ENCODE data around the gene SLC26A11.

DNA sequence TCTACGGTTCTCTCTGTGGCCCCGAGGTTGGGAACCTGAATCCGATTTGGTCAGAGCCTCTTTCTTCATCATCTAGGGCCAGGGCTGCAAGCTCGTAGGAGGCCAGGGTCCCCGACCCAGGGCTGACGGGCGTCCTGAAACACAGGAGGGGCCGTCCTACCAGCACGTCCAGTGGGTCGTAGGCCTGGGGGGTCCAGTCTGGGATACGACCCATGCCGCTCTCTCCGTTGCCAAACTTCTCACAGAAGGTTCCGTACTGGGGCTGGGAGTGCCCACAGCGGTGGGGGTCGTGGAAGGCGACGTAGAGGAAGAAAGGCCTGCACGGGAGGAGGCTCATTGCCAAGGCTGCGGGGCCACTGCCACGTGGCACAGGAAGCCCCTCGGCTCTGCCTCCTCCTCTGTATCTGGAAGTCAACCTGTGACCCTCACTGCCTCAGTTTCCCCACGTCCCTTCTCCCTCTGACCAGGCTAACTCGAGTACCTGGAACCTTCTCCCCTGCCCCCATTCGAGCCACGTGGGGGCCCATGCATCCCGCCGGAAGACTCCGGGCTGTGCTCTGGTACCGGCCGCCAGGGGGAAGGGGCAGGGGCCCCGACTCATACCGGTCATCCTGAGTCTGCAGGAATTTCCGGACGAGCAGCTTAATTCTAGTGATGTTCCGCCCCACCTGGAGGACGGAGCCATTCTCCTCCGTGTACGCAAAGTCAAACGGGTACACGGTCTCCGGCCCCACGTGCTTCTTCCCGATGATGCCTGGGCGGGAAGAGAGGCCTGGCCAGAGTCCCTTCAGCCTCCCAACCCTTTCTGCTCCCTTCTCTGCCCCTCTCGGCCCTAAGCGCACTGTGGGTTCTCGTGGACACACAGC, 6.0 kb upstream of the SLC26A11 start:
- TF ChIP-seq, protein P1, sequence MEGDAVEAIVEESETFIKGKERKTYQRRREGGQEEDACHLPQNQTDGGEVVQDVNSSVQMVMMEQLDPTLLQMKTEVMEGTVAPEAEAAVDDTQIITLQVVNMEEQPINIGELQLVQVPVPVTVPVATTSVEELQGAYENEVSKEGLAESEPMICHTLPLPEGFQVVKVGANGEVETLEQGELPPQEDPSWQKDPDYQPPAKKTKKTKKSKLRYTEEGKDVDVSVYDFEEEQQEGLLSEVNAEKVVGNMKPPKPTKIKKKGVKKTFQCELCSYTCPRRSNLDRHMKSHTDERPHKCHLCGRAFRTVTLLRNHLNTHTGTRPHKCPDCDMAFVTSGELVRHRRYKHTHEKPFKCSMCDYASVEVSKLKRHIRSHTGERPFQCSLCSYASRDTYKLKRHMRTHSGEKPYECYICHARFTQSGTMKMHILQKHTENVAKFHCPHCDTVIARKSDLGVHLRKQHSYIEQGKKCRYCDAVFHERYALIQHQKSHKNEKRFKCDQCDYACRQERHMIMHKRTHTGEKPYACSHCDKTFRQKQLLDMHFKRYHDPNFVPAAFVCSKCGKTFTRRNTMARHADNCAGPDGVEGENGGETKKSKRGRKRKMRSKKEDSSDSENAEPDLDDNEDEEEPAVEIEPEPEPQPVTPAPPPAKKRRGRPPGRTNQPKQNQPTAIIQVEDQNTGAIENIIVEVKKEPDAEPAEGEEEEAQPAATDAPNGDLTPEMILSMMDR (IDR thresholded peaks at IDR 0.05; ENCODE audit: low read depth, low read length, poor library complexity, severe bottlenecking), result no peak
- TF ChIP-seq EZH2phosphoT487 (IDR thresholded peaks at IDR 0.05; ENCODE audit: borderline replicate concordance, low read length), result no peak

All from DOHH2 (cell line).